Measurements from ENCODE around the gene SLFN5.
"Not testable (repeated sequence)": the region's sequence is repeated elsewhere in the genome, so short reads cannot be mapped to it uniquely, and the experiment has no call there.

SLFN5 gene

GRCh38 chr17:35265071-35265470, 22.2 kb downstream of the SLFN5 start:
- TF ChIP-seq, protein P1, sequence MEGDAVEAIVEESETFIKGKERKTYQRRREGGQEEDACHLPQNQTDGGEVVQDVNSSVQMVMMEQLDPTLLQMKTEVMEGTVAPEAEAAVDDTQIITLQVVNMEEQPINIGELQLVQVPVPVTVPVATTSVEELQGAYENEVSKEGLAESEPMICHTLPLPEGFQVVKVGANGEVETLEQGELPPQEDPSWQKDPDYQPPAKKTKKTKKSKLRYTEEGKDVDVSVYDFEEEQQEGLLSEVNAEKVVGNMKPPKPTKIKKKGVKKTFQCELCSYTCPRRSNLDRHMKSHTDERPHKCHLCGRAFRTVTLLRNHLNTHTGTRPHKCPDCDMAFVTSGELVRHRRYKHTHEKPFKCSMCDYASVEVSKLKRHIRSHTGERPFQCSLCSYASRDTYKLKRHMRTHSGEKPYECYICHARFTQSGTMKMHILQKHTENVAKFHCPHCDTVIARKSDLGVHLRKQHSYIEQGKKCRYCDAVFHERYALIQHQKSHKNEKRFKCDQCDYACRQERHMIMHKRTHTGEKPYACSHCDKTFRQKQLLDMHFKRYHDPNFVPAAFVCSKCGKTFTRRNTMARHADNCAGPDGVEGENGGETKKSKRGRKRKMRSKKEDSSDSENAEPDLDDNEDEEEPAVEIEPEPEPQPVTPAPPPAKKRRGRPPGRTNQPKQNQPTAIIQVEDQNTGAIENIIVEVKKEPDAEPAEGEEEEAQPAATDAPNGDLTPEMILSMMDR (IDR thresholded peaks at IDR 0.05; ENCODE audit: borderline replicate concordance, control extremely low read depth, extremely low read depth, insufficient read depth, missing control alignments): no peak
- no peak for DNase-seq (ENCODE audit: low spot score)
- in situ Hi-C loops (cut with MboI; ENCODE audit: low sequenced_read_pairs, unreplicated experiment): no loop called here

- no peak for DNase-seq (ENCODE audit: low spot score)
- TF ChIP-seq, protein P1 (IDR thresholded peaks at IDR 0.05; ENCODE audit: borderline replicate concordance, control extremely low read depth, extremely low read depth, insufficient read depth, missing control alignments): no peak
- in situ Hi-C loops (cut with MboI; ENCODE audit: low sequenced_read_pairs, unreplicated experiment): no loop called here
Measured at GRCh38 chr17:35265566-35266141, 22.8 kb downstream of the SLFN5 start.

DNA sequence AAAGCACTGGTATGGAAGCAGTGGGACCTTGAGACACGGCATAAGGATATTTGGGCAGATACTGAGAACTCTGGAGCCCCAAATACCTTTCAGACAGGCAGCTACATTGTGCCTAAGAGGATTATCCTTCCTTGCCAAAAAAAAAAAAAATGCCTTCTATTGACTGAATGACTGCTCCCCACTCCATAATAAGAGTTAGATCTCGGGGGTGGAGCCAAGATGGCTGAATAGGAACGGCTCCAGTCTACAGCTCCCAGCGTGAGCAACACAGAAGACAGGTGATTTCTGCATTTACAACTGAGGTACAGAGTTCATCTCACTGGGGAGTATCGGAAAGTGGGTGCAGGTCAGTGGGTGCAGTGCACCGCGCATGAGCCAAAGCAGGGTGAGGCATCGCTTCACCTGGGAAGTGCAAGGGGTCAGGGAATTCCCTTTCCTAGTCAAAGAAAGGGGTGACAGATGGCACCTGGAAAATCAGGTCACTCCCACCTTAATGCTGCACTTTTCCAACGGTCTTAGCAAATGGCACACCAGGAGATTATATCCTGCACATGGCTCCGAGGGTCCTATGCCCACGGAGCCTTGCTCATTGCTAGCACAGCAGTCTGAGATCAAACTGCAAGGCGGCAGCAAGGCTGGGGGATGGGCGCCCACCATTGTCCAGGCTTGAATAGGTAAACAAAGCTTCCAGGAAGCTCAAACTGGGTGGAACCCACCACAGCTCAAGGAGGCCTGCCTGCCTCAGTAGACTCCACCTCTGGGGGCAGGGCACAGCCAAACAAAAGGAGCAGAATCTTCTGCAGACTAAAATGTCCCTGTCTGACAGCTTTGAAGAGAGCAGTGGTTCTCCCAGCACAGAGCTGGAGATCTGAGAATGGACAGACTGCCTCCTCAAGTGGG, 31.5 kb downstream of the SLFN5 start:
- DNase-seq (ENCODE audit: low spot score); in situ Hi-C loops (cut with MboI; ENCODE audit: low sequenced_read_pairs, unreplicated experiment): not testable (repeated sequence)

DNA sequence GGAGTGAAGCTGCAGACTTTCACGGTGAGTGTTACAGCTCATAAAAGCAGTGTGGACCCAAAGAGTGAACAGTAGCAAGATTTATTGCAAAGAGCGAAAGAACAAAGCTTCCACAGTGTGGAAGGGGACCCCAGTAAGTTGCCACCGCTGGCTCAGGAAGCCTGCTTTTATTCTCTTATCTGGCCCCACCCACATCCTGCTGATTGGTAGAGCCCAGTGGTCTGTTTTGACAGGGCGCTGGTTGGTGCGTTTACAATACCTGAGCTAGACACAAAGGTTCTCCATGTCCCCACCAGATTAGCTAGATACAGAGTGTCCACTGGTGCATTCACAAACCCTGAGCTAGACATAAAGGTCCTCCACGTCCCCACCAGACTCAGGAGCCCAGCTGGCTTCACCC, 35.6 kb downstream of the SLFN5 start:
- DNase-seq (ENCODE audit: low spot score); in situ Hi-C loops (cut with MboI; ENCODE audit: low sequenced_read_pairs, unreplicated experiment): not testable (repeated sequence)

- DNase-seq (ENCODE audit: low spot score); in situ Hi-C loops (cut with MboI; ENCODE audit: low sequenced_read_pairs, unreplicated experiment): not testable (repeated sequence)
Measured at GRCh38 chr17:35278876-35279275, 36.0 kb downstream of the SLFN5 start.

DNA sequence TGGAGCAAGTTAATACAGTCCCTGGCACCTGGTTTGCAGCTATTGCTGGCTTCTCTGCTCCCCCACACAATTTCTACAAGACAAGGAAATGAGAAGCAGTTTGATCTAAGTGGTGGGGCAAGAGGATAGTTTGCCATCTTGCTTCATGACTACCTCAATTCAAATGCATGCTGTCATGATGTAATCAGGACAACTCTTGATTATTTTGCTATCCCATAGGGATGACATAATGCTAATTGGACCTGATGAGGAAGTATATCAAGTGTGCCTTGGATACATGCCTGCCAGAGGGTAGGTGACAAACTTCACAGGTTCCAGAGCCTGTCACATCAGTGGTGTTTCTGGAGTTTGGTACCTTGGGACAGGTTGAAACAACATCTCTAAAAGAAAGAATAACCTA, 40.9 kb downstream of the SLFN5 start:
- TF ChIP-seq, protein P1 (IDR thresholded peaks at IDR 0.05; ENCODE audit: borderline replicate concordance, control extremely low read depth, extremely low read depth, insufficient read depth, missing control alignments): no peak
- no peak for DNase-seq (ENCODE audit: low spot score)
- in situ Hi-C loops (cut with MboI; ENCODE audit: low sequenced_read_pairs, unreplicated experiment): no loop called here

DNA sequence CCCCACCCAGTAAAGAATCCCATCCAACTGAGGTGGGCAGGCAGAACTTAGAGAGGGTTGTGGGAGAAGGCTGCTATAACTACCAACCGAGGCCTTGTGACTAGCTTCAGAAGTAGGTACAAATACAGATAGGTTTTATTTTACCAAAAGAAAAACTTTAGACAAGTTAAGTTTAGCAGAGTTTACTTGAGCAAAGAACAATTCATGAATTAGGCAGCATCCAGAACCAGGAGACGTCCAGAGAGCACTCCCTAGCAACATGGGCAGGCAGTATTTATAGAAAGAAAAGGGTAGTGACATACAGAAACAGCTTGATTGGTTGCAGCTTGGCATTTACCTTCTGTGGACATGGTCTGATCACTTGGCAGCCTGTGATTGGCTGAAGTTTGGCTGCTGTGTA, 42.1 kb downstream of the SLFN5 start:
- TF ChIP-seq, protein P1 (IDR thresholded peaks at IDR 0.05; ENCODE audit: borderline replicate concordance, control extremely low read depth, extremely low read depth, insufficient read depth, missing control alignments): no peak
- in situ Hi-C loops (cut with MboI; ENCODE audit: low sequenced_read_pairs, unreplicated experiment): no loop called here
- no peak for DNase-seq (ENCODE audit: low spot score)

- no peak for DNase-seq (ENCODE audit: low spot score)
- in situ Hi-C loops (cut with MboI; ENCODE audit: low sequenced_read_pairs, unreplicated experiment): no loop called here
- TF ChIP-seq, protein P1 (IDR thresholded peaks at IDR 0.05; ENCODE audit: borderline replicate concordance, control extremely low read depth, extremely low read depth, insufficient read depth, missing control alignments): no peak
Measured at GRCh38 chr17:35286120-35286781, 43.4 kb downstream of the SLFN5 start.

All from GM13976 (cell line).